ENCODE data around the gene CREB5. TPM values are rescaled to one million over a fixed set of nuclear protein-coding genes. Genes with fewer than 3 reads are reported as not detected.

Gene CREB5
- total and polyA plus RNA-seq, 2 donors (not counting 3 experiments of a cell fraction or from before 2014, with no cell fraction given), result 19.6 to 28.4 TPM

DNA sequence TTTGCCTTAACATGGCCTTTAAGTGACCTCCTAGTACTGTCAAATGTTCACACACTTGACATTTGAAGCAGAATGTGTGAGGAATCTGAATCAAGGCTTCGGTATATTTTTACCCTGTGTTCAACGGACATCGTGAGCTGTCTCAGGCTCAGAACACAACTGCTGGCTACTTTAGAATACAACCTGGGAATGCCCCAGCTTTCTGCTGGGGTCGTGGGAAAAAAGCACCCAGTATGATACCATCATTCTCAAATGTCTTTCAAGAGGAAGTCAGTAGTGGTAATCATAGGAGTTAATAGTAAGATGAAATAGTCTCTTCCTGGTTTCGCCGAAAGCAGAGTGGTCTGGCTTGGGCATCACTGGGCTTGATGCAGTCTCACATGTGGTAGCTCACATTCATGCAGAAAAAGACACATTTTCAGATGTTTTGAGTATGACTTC, 67.2 kb downstream of the CREB5 start:
- FAIRE-seq (no peak), DNase-seq (ENCODE audit: low read depth, low spot score) (no peak)
- BruUV-seq (replicated peaks), result no TSS peak
- POLR2A ChIA-PET, result no interaction called here
- Histone ChIP-seq H3K4me1 (ENCODE audit: control insufficient read depth, extremely low read depth, insufficient read depth, low read length) (no peaks in the 10 kb centered on the region), H3K79me2 (ENCODE audit: control insufficient read depth, insufficient read depth, low read length) (no peaks in the 10 kb centered on the region), H3K9me3 (replicated peaks; ENCODE audit: control insufficient read depth, insufficient read depth, low read length) (no peaks in the 10 kb centered on the region), H3K27me3 (ENCODE audit: control insufficient read depth in 2 of 2, insufficient read depth in 2 of 2, low read length in 2 of 2) (peaks cover under 1 to 4% of the 10 kb centered on the region in 2 experiments), H4K20me1 (replicated peaks; ENCODE audit: control insufficient read depth, extremely low read depth, insufficient read depth, low read length) (no peaks in the 10 kb centered on the region), H3K27ac (ENCODE audit: insufficient read depth, low read depth, low read length) (no peak overlapping the region), H3K9me1 (replicated peaks; ENCODE audit: control insufficient read depth, extremely low read depth, insufficient read depth, low read length) (no peaks in the 10 kb centered on the region), H3K36me3 (ENCODE audit: control insufficient read depth in 2 of 2, extremely low read depth in 1 of 2, insufficient read depth in 2 of 2, low read length in 2 of 2) (no peaks in the 10 kb centered on the region), H2AFZ (ENCODE audit: low read depth, low read length) (no peak overlapping the region), H3K4me2 (ENCODE audit: insufficient read depth, low read length) (no peak overlapping the region), H3K9ac (replicated peaks; ENCODE audit: extremely low read depth, insufficient read depth, low read length) (no peak overlapping the region), H3K4me3 (replicated peaks in 1 of 3; ENCODE audit: insufficient read depth in 1 of 3, low read depth in 1 of 3, low read length in 3 of 3) (no peak overlapping the region)
- intact Hi-C loops (cut with micrococcal nuclease) (no loop called here), dilution Hi-C loops (cut with MboI; ENCODE audit: extremely low pct_ligation_motif_present, low sequenced_read_pairs) (no loop called here)
- CTCF ChIA-PET, result no interaction called here
- TF ChIP-seq EZH2 (IDR thresholded peaks at IDR 0.05; ENCODE audit: borderline replicate concordance, low read depth, low read length, severe bottlenecking) (no peak), MYC (IDR thresholded peaks at IDR 0.05; ENCODE audit: low read depth, low read length) (no peak), FOS (IDR thresholded peaks at IDR 0.05; ENCODE audit: borderline replicate concordance, insufficient read depth, low read length) (no peak), GATA2 (IDR thresholded peaks at IDR 0.05; ENCODE audit: insufficient read depth, insufficient read length, low read depth, low read length) (no peak), POLR2AphosphoS5 (IDR thresholded peaks at IDR 0.05; ENCODE audit: insufficient read depth, low read depth, low read length) (no peak), POLR2A (IDR thresholded peaks at IDR 0.05; ENCODE audit: low read depth, low read length) (no peak), JUN (IDR thresholded peaks at IDR 0.05; ENCODE audit: borderline replicate concordance, insufficient read depth, insufficient read length, low read depth) (no peak)
- TF ChIP-seq, protein P1, sequence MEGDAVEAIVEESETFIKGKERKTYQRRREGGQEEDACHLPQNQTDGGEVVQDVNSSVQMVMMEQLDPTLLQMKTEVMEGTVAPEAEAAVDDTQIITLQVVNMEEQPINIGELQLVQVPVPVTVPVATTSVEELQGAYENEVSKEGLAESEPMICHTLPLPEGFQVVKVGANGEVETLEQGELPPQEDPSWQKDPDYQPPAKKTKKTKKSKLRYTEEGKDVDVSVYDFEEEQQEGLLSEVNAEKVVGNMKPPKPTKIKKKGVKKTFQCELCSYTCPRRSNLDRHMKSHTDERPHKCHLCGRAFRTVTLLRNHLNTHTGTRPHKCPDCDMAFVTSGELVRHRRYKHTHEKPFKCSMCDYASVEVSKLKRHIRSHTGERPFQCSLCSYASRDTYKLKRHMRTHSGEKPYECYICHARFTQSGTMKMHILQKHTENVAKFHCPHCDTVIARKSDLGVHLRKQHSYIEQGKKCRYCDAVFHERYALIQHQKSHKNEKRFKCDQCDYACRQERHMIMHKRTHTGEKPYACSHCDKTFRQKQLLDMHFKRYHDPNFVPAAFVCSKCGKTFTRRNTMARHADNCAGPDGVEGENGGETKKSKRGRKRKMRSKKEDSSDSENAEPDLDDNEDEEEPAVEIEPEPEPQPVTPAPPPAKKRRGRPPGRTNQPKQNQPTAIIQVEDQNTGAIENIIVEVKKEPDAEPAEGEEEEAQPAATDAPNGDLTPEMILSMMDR (IDR thresholded peaks at IDR 0.05; ENCODE audit: extremely low read depth in 1 of 2, insufficient read depth in 1 of 2, low read depth in 1 of 2, low read length in 2 of 2), result no peak
- TF ChIP-seq, protein P2, sequence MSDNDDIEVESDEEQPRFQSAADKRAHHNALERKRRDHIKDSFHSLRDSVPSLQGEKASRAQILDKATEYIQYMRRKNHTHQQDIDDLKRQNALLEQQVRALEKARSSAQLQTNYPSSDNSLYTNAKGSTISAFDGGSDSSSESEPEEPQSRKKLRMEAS (IDR thresholded peaks at IDR 0.05; ENCODE audit: insufficient read depth, insufficient read length), result no peak

Measured in endothelial cell of umbilical vein (primary cell).